GM18498 (cell line): Measurements from ENCODE around the gene SLC37A3.
"Not testable (repeated sequence)": the region's sequence is repeated elsewhere in the genome, so short reads cannot be mapped to it uniquely, and the experiment has no call there.

Experiments
- ATAC-seq: cut with Tn5 transposase; IDR thresholded peaks from one replicate; pipeline ENCODE4 v1.9.1; 2021; ENCODE audit warnings: mild to moderate bottlenecking, moderate library complexity; ENCODE audit not compliant: unreplicated experiment

Gene SLC37A3

GRCh38 chr7:140397784-140398750 lies at the start of gene SLC37A3:
SLC37A3 (minus strand) TSS chr7:140398530; CDS start chr7:140382526, 16,004 bp downstream.
- ATAC-seq: peak; percentile 99

GRCh38 chr7:140447841-140448240 lies 49.5 kb upstream of the SLC37A3 start:
- ATAC-seq: no peak

GRCh38 chr7:140446467-140446866 lies 48.1 kb upstream of the SLC37A3 start:
- no peak for ATAC-seq

GRCh38 chr7:140441519-140441918 lies 43.2 kb upstream of the SLC37A3 start:
- ATAC-seq: no peak

- ATAC-seq: no peak
Measured at GRCh38 chr7:140440593-140440992, 42.3 kb upstream of the SLC37A3 start.

GRCh38 chr7:140439359-140439758 lies 41.0 kb upstream of the SLC37A3 start:
- no peak for ATAC-seq

GRCh38 chr7:140435252-140435895 lies 37.0 kb upstream of the SLC37A3 start:
- ATAC-seq: no peak

GRCh38 chr7:140433396-140433795 lies 35.1 kb upstream of the SLC37A3 start:
- ATAC-seq: no peak

GRCh38 chr7:140426130-140426529 lies 27.8 kb upstream of the SLC37A3 start:
- no peak for ATAC-seq

GRCh38 chr7:140425718-140426117 lies 27.4 kb upstream of the SLC37A3 start:
- no peak for ATAC-seq

- no peak for ATAC-seq
Measured at GRCh38 chr7:140423501-140423900, 25.2 kb upstream of the SLC37A3 start.

GRCh38 chr7:140421521-140421920 lies 23.2 kb upstream of the SLC37A3 start:
- ATAC-seq: no peak

GRCh38 chr7:140418653-140419052 lies 20.3 kb upstream of the SLC37A3 start:
- ATAC-seq: no peak

GRCh38 chr7:140418156-140418472 lies 19.8 kb upstream of the SLC37A3 start:
- ATAC-seq: not testable (repeated sequence)

GRCh38 chr7:140417456-140418155 lies 19.3 kb upstream of the SLC37A3 start:
- no peak for ATAC-seq

GRCh38 chr7:140416560-140416959 lies 18.2 kb upstream of the SLC37A3 start:
- no peak for ATAC-seq

- not testable (repeated sequence) for ATAC-seq
Measured at GRCh38 chr7:140415816-140416215, 17.5 kb upstream of the SLC37A3 start.

- no peak for ATAC-seq
Measured at GRCh38 chr7:140415361-140415760, 17.0 kb upstream of the SLC37A3 start.

- ATAC-seq: no peak
Measured at GRCh38 chr7:140404565-140405065, 6.3 kb upstream of the SLC37A3 start.

- ATAC-seq: peak; percentile 65
Measured at GRCh38 chr7:140403878-140404564, 5.7 kb upstream of the SLC37A3 start, which contains the start of gene RAB19. RAB19 (plus strand) TSS chr7:140404058; CDS start chr7:140407647, 3,589 bp downstream.
